Parietal lobe (tissue), 2 donors: ENCODE results near the gene CCDC169. TPM values are rescaled to one million over a fixed set of nuclear protein-coding genes. Genes with fewer than 3 reads are reported as not detected.

Experiments
- small RNA-seq: library from RNA; depleted of rRNA; stranded (forward); fragments of <200 nt; gene quantifications from one replicate; pipeline ENCODE3, GENCODE V24; 2014; ENCODE audit warnings: low replicate concordance
- total RNA-seq: library from RNA; depleted of rRNA; stranded (reverse); fragments of >200 nt; gene quantifications from one replicate; pipeline ENCODE4 v1.2.3, GENCODE V29; 2014

The CCDC169 gene
- 4.7 TPM for total RNA-seq

DNA sequence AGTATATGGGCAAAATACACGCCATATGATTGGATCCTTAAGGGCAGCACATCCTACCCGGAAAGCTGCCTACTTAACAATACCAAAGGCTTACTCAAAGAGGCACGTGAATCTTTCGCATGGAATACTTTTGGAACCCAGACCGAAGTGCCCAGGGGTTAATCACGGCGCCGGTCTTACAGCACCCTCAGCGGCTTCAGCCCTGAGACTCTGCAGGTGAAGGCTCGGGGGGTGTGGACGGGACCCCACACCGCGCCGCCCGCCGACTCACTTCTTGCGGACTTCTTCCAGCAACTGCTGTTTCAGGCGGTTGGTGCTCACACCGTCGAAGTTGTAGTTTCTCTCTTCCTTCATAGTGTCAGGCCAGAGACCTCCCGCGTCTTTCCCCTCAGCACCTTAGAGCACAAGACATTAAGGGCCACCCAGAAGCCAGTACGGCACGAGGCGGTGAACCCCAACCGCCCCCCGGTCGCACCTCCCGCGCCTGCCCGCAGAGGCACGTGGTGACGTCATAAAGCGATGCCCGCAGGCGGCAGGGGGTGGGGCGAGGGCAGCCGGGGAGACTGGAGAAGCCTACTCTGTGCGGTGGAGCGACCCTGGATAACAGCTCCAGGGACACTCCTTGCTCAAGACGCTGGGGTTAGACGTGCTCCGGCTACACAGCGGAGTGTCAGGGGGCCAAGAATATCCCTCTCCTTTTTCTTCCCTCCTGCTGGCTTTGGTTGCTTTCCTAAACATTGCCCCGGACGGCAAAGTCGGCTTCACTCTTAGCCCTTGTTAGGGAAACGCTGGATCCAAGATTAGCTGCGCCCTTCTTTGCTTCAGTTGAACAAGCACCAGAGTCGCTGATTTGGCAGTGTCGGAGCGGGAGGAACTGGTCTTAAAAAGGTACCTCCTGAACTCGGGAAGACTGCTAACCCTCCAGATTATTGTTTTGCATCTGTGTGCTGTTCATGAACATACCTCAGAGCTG lies at the start of gene CCDC169:
TSS of gene CCDC169 (minus strand) at position 449 of the 973 bp plus-strand sequence. CDS start at position 354, 95 bp downstream.

DNA sequence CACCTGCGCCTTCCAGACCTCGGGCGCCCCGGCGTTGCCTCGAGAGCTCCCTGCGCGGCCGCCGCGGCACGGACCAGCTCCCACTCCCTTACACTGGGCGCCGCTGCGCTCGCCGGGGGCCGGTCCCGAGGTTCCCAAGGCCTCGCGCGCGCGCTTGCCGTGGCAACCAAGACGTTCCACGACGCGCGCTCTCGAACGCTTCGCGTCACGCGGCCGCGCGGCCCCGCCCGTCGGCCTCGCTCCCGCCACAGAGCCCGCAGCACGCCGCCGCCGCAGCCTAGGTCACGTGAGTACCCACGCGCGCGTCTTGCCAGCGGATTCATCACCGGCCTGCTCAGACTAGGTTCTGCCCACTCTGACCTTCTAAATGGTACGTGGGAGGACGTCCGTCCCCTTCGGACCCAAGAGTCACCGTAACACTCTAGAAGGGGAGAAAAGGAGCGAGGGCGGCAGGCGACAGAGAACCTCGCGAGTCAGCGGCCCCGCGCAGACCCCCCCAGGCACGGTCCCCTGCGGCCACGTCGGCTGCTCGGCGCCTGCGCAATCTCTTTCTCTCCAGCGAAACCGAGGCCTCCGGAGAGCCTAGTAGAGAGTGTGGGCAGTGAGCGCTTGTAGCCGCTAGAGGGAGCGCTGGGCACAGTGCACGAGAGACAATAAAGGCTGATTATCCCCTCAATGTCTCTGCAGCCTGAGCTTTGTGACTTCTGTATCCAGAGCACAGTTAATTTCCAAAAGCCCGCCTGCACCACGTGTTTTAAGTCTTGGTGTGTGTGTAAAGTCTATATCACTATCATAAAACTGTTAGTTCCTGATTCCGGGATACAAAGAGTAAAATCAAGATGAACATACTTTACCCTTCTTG lies 48.8 kb upstream of the CCDC169 start, which contains the start of gene SPART:
TSS of gene SPART (minus strand) at position 173 of the 862 bp plus-strand sequence. CDS start 10,564 bp downstream, outside the sequence.

DNA sequence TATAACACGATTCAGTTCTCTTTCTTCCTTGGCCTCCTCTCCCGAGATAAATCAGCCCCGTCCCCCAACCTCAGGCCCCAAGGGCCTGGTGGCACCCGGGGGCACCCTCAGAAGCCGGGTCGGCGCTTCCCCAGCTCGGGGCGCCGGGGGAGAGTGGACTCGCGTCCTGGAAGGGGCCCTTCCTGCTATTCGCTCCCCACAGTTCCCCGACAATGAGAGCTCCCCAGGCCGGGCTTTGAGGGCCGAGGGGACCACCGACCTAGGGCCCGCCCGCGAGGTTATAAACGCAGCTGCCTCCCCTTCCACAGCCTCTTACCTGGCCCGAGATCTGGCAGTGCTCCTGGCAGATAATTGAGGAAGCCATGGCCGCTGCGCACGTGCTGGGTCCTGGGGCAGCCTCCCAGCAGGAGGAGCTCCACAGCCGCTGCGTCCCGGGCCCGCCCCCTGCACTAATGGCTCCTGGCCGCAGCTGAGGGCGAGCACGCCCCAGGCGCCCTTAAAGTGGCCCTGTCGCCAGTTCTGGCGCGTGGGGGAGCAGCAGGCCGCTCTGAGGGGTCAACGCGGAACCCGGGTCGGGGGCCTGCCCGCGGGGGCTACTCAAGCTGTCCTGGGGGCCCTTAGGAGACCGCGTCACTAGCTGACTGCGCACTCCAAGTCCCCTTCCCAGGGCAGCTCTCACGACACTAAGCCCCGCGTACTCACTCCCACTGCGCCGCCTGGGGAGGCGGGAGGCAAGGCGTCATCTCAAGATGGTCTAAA lies 83.3 kb downstream of the CCDC169 start, which contains the start of gene SOHLH2:
TSS of gene SOHLH2 (minus strand) at position 394 of the 759 bp plus-strand sequence. CDS start at position 364, 30 bp downstream.

Small RNA genes lying within 50 kb of the gene (small RNA-seq; reads per million reads assigned to genes)
- not detected for gene RNU6-71P

Other genes with a start within 250 kb of the CCDC169 start
- gene DCLK1, start 166.4 kb downstream of the CCDC169 start, total RNA-seq, result 464 TPM
- gene SOHLH2, start 83.3 kb downstream of the CCDC169 start, total RNA-seq, result 3.4 TPM
- 23.8 TPM for gene SPART, start 48.6 kb upstream of the CCDC169 start, total RNA-seq
- gene CCNA1, start 134.7 kb upstream of the CCDC169 start, total RNA-seq, result 6.9 TPM